ENCODE measurements around the gene OR4D9.
"Not testable (repeated sequence)": the region's sequence is repeated elsewhere in the genome, so short reads cannot be mapped to it uniquely, and the experiment has no call there.

Gene OR4D9

DNA sequence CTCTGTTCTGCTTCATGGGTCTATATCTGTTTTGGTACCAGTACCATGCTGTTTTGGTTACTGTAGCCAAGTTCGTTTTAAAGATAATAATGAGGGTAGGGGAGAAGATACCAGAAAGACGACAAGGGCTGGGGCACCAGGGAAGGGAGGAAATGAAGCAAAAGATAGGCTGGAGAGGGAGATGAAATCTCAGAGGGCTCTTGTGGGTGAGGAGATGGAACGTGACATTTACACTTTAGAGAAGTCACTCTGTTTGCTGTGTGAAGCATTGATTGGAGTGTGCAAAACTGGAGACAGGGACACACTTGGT, 33.5 kb downstream of the OR4D9 start:
- Histone ChIP-seq H3K36me3 (no peaks in the 10 kb centered on the region), H3K27me3 (no peaks in the 10 kb centered on the region), H3K9me3 (no peaks in the 10 kb centered on the region), H3K4me3 (no peak overlapping the region), H3K27ac (no peak overlapping the region), H3K4me1 (no peaks in the 10 kb centered on the region)
- DNase-seq = no peak
- TF ChIP-seq, protein P1, sequence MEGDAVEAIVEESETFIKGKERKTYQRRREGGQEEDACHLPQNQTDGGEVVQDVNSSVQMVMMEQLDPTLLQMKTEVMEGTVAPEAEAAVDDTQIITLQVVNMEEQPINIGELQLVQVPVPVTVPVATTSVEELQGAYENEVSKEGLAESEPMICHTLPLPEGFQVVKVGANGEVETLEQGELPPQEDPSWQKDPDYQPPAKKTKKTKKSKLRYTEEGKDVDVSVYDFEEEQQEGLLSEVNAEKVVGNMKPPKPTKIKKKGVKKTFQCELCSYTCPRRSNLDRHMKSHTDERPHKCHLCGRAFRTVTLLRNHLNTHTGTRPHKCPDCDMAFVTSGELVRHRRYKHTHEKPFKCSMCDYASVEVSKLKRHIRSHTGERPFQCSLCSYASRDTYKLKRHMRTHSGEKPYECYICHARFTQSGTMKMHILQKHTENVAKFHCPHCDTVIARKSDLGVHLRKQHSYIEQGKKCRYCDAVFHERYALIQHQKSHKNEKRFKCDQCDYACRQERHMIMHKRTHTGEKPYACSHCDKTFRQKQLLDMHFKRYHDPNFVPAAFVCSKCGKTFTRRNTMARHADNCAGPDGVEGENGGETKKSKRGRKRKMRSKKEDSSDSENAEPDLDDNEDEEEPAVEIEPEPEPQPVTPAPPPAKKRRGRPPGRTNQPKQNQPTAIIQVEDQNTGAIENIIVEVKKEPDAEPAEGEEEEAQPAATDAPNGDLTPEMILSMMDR (IDR thresholded peaks at IDR 0.05) = no peak
- intact Hi-C loops (cut with DNase I; ENCODE audit: low total_unique reads) = loop anchor here (5.0 to 10.0 kb wide), 2 partner anchors 32 to 210 kb away; partner anchors contain the start of gene STX3

DNA sequence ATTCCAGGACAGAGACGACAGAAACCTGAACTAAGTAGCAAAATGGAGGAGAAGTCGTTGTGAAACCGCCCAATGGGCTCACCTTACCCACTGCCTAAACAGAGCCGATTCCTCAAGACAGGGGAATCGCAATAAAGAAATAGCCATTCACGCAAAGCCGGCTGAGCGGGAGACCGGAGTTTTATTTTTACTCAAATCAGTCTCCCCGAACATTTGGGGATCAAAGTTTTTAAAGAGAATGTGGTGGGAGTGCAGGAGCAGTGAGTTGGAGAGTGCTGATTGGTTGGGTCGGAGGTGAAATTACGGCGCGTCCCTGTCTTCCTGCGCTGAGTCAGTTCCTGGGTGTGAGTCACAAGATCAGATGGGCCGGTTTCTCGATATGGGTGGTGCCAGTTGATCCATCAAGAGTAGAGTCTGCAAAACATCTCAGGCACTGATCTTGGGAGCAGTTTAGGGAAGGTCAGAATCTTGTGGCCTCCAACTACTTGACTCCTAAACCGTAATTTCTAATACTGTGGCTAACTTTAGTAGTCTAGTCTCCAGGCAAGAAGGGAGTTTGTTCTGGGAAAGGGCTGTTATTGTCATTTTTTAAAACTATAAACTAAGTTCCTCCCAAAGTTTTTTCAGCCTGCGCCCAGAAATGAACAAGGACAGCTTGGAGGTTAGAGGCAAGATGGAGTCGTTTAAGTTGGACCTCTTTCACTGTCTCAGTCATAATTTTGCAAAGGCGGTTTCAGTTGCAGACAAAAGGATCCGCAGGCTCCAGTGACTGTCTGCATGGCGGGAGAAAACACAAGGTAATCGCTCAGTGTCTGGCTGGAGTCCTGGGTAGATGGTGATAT, 34.1 kb downstream of the OR4D9 start:
- TF ChIP-seq, protein P1 (IDR thresholded peaks at IDR 0.05) = no peak
- H3K27ac ChIP-seq = no peak overlapping the region
- DNase-seq = no peak
- no peaks in the 10 kb centered on the region for H3K27me3 ChIP-seq
- no peak overlapping the region for H3K4me3 ChIP-seq
- H3K4me1 ChIP-seq = no peaks in the 10 kb centered on the region
- intact Hi-C loops (cut with DNase I; ENCODE audit: low total_unique reads) = loop anchor here (10.0 kb wide), 1 partner anchor 209 kb away; the partner anchor contains the start of gene STX3
- no peaks in the 10 kb centered on the region for H3K36me3 ChIP-seq
- no peaks in the 10 kb centered on the region for H3K9me3 ChIP-seq

DNA sequence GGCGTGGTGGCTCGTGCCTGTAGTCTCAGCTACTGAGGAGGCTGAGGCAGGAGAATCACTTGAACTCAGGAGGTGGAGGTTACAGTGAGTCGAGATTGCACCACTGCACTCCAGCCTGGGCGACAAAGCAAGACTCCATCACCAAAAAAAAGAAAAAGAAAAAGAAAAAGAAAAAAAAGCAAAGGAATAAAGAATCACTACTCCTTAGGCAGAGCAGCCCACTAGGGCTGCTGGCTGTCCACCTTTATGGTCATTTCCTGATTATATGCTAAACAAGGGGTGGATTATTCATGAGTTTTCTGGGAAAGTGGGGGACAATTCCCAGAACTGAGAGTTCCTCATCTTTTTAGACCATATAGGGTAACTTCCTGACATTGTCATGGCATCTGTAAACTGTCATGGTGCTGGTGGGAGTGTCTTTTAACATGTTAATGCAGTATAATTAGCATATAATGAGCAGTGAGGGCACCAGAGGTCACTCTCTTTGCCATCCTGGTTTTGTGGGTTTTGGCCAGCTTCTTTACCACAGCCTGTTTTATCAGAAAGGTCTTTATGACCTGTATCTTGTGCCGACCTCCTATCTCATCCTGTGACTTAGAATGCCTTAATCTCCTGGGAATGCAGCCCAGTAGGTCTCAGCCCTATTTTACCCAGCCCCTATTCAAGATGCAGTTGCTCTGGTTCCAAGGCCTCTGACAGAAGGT, 36.4 kb downstream of the OR4D9 start:
- H3K4me3 ChIP-seq, H3K27me3 ChIP-seq, DNase-seq, H3K36me3 ChIP-seq, H3K4me1 ChIP-seq, H3K27ac ChIP-seq, H3K9me3 ChIP-seq: not testable (repeated sequence)
- intact Hi-C loops (cut with DNase I; ENCODE audit: low total_unique reads) = loop anchor here (10.0 kb wide), 1 partner anchor 207 kb away; the partner anchor contains the start of gene STX3

DNA sequence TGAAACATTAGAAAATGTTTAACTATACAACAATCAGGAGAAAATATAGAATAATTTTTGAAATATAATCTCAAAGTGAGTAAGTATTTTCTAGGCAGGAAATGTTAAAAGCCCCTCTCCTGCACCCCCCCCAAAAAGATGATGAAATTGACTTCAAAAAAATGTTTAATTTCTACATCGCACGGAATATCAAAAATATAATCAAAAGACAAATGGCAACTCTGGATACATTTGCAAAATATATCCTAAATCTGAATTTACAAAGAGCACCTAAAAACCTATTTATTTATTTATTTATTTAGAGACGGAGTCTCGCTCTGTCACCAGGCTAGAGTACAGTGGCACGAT, 36.9 kb downstream of the OR4D9 start:
- intact Hi-C loops (cut with DNase I; ENCODE audit: low total_unique reads) = loop anchor here (10.0 kb wide), 1 partner anchor 207 kb away; the partner anchor contains the start of gene STX3
- H3K27ac ChIP-seq = no peak overlapping the region
- H3K4me1 ChIP-seq = peaks cover 0 to 8% (median 0%) of the 10 kb centered on the region in 4 donors
- H3K4me3 ChIP-seq = no peak overlapping the region
- H3K9me3 ChIP-seq = no peaks in the 10 kb centered on the region
- no peaks in the 10 kb centered on the region for H3K27me3 ChIP-seq
- TF ChIP-seq, protein P1 (IDR thresholded peaks at IDR 0.05) = no peak
- no peak for DNase-seq
- H3K36me3 ChIP-seq = no peaks in the 10 kb centered on the region

GRCh38 chr11:59550368-59550841, 39.1 kb downstream of the OR4D9 start:
- no peaks in the 10 kb centered on the region for H3K27me3 ChIP-seq
- peak overlapping the region; percentile 57 to 71 for H3K4me3 ChIP-seq
- H3K4me1 ChIP-seq = peaks cover 0 to 8% (median 0%) of the 10 kb centered on the region in 4 donors
- H3K9me3 ChIP-seq = no peaks in the 10 kb centered on the region
- TF ChIP-seq, protein P1 (IDR thresholded peaks at IDR 0.05) = peak; percentile 65 to 72
- H3K36me3 ChIP-seq = no peaks in the 10 kb centered on the region
- H3K27ac ChIP-seq = peak overlapping the region; percentile 79 to 84
- intact Hi-C loops (cut with DNase I; ENCODE audit: low total_unique reads) = loop anchor here (5.0 kb wide), 1 partner anchor 67 kb away; the partner anchor contains the start of gene OSBP
- DNase-seq = peak; percentile 68 to 84
